GM18951 (cell line): Measurements from ENCODE around the gene KANSL1.

Source experiments
- POLR2A ChIP-seq: IDR thresholded peaks from 4 replicates; pipeline ENCODE4 v1.6.1; 2011; ENCODE audit warnings: mild to moderate bottlenecking; ENCODE audit not compliant: insufficient read length, insufficient read depth; ENCODE audit errors: extremely low read depth
- in situ Hi-C: fragments of 300-500 bp; cut with MboI; formaldehyde crosslinking; loops from one replicate; pipeline ENCODE4 v1.12.0; 2022; ENCODE audit warnings: low sequenced_read_pairs, mixed read lengths, inconsistent platforms; ENCODE audit not compliant: unreplicated experiment

Gene KANSL1

DNA sequence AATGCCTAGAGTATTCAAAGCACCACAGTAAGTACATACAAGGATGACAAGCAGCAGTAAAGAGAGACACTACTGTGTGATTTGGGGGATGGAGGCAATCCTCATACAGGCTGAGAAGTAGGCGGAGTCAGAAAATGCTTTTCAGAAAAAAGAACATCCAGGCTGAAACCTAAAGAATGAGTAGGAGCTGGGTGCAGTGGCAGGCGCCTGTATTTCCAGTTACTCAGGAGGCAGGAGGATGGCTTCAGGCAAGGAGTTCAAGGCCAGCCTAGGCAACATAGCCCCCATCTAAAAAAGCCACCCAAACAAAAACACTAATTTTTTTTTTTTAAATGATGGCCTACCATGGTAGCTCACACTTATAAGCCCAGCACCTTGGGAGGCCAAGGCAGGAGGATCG, 10.3 kb downstream of the KANSL1 start:
- in situ Hi-C loops = loop anchor here (10.0 kb wide), 1 partner anchor 148 kb away; no protein-coding TSS in a partner anchor
- no peak for TF ChIP-seq POLR2A

DNA sequence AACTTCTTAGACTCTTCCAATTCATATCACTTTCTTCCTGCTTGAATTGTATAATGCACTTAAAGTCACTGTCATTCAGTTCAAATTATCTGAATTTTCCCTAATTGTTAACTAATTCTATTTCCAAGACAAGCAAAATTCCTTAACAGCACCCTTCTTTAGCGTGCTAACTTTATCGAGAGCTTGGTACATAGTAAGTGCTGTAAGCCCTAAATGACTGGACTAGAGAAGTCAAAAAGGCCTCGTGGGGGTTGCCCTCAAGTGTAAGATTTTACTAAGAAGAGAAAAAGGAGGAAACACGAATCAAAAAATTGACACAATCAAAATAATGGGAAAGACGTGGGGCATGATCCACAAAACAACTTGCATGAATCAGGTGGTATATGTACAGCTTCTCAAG, 11.3 kb downstream of the KANSL1 start:
- no peak for TF ChIP-seq POLR2A
- in situ Hi-C loops = loop anchor here (10.0 kb wide), 1 partner anchor 147 kb away; no protein-coding TSS in a partner anchor

DNA sequence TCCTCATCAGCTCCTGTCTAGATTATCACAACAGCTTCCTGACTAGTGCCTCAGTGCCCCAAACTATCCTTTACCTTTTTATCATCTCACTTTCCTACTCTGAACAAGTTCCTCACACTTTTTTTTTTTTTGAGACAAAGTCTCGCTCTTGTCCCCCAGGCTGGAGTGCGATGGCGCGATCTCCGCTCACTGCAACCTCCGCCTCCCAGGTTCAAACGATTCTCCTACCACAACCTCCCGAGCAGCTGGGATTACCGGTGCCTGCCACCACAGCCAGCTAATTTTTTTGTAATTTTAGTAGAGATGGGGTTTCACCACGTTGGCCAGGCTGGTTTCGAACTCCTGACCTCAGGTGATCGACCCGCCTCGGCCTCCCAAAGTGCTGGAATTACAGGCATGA, 11.9 kb downstream of the KANSL1 start:
- in situ Hi-C loops = loop anchor here (10.0 kb wide), 1 partner anchor 147 kb away; no protein-coding TSS in a partner anchor

DNA sequence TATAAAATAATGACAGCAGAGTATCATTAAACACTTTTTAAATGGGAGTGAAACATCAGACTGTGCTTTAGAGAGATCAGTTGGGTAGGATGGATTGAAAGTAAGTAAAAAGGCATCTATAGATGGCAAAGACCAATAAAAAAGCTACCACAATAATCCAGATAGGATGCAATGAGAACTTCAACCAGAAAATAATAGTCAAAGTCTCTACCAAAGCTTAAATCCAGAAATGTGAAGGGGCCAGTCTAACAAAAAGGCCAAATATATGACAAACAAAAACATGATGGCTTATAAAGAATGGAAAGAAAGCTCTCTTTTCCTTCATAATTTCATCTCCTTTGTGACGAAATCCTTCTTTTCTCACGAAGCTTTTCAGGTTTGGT, 12.3 kb downstream of the KANSL1 start:
- TF ChIP-seq POLR2A = no peak
- in situ Hi-C loops = loop anchor here (10.0 kb wide), 1 partner anchor 146 kb away; no protein-coding TSS in a partner anchor

DNA sequence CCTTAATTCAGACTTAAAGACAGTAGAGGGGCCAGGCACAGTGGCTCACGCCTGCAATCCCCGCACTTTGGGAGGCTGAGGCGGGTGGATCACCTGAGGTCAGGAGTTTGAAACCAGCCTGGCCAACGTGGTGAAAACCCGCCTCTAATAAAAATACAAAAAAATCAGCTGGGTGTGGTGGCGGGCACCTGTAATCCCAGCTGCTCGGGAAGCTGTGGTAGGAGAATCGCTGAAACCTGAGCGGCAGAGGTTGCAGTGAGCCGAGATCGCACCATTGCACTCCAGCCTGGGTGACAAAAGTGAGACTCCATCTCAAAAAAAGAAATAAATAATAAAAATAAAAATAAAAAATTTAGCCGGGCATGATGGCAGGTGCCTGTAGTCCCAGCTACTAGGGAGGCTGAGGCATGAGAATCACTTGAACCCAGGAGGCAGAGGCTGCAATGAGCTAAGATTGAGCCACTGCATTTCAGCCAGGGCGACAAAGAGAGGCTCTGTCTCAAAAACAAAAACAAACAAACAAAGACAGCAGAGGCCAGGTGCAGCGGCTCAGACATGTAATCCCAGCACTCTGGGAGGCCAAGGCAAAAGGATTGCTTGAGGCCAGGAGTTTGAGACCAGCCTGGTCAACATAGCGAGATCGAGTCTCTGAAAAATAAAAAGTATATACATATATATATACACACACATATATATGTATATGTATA, 12.9 kb downstream of the KANSL1 start:
- in situ Hi-C loops = loop anchor here (10.0 kb wide), 1 partner anchor 146 kb away; no protein-coding TSS in a partner anchor

DNA sequence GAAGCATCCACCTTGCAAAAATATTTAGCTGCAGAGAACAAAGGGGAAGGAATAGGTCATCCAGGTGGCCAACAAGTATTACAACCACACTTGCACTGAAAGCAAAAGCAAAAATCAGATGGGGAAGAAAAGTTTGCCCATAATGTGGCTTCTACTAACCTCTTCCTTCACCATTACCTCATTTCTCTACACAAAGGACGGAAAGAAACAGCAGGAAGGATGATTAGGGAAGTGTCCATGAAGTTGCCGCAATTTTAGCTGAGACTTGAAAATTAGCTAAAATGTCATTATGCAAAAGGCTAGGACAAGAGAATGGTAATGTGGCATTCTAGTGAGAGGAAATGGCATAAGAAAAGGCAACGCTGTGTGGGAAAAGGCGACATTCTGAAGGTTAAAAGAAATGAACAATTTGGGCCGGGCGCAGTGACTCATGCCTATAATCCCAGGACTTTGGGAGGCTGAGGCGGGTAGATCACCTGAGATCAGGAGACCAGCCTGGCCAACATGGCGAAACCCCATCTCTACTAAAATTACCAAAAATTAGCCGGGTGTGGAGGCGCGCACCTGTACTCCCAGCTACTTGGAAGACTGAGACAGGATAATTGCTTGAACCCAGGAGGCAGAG, 13.7 kb downstream of the KANSL1 start:
- TF ChIP-seq POLR2A = no peak
- in situ Hi-C loops = no loop called here

DNA sequence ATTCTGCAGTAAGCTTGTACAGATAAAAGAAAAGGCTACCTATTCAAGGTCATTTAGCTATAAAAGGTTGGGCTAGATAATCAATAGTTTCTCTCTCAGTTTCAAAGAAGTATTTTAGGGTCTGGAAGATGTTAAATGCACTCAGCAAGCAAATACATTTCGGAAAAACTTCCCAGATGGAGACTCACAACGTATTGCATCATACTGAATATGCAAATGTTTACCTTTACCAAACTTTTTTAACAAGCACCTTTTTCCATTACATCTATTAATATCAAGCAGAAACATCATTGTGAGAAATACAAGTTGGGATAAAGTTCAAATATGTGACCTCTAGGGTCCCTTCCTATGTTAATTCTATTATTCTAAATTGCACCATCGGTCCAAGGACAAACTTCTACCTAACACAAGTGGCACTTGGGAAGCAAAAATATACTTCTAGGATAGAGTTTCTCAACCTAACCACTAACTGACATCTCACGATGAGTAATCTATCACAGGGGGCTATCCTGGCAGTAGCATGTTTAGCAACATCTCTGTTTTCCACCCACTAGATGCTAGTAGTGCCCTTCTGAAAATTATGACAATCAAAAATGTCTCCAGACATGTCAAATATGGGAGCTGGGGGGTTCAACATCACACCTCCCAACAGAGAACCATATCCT, 14.5 kb downstream of the KANSL1 start:
- TF ChIP-seq POLR2A = no peak
- in situ Hi-C loops = no loop called here

DNA sequence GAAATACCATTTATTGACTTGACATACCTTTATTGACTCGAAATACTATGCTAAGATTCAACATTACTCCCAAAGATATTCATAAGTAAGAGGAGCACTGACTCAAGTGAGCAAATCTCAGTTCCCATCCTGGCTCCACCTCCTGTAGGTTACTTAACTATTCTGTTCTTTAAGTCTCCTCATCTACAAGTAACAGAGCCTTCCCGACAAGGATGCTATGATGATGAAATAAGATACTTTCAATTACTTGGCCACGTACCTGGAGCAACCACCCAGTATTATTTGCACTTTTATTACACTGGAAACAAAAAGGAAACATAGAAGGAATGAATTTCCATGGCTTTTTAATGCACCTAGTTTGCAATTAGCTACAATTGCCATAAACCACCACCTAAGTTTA, 16.3 kb downstream of the KANSL1 start:
- TF ChIP-seq POLR2A = no peak

DNA sequence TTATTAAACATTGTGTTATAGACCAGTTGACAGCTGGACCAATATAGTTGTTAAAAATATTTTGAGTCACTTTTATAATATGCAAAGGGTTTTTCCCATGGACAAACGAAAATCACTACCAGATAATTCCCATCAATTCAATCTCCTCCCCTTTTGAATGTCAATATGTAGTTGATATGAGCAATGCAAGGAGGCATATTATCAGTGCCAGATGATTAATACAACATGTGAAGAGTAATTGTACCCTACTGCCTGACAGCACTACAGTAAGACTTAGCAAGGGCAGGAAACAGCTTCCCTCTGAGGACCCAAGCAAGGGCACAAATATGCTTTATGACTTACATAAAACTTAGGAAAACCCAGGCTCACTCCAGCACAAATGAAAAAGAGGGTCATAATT, 17.3 kb downstream of the KANSL1 start:
- TF ChIP-seq POLR2A = no peak
- in situ Hi-C loops = no loop called here

More for the DNA sequence above, 16.3 kb downstream of the KANSL1 start:
- in situ Hi-C loops = no loop called here

DNA sequence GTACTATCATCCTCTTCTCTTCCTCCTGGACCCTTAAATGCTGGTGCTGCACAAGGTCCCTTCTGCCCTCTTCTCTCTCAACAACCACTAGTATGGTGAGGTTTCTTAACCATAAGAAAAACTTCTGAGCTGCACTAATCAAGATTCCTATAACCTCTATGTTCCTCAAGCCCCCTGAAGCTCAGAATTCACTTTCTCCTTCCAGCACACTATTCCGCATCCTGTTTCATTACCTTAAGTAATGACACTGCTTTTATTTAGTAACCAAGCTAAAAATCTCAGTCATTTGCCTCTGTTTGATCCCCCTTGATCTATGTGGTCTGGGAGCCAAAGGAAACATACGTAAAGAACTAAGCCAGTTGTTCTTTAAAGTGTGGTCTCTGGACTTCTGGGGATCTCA, 20.1 kb downstream of the KANSL1 start:
- TF ChIP-seq POLR2A = no peak
- in situ Hi-C loops = no loop called here

DNA sequence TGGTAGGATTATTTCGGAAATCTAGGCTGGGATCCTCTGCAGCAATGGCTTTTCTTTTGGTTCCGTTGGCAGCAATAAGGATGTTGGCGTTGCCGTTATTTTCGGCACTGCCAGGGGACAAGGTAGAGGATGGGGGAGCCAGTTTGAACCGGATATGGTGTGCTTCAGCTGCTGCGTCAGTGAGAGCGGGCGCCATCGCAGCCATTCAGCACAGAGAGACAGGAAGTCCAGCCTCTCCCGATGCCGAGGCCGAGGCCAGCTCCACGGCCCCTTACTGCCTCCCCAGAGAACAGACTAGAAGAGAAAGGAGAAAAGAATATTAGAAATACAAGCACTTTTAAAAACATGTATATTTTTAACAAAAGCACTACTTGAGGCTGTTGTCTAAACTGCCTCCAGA, 21.3 kb downstream of the KANSL1 start:
- TF ChIP-seq POLR2A = no peak
- in situ Hi-C loops = no loop called here

DNA sequence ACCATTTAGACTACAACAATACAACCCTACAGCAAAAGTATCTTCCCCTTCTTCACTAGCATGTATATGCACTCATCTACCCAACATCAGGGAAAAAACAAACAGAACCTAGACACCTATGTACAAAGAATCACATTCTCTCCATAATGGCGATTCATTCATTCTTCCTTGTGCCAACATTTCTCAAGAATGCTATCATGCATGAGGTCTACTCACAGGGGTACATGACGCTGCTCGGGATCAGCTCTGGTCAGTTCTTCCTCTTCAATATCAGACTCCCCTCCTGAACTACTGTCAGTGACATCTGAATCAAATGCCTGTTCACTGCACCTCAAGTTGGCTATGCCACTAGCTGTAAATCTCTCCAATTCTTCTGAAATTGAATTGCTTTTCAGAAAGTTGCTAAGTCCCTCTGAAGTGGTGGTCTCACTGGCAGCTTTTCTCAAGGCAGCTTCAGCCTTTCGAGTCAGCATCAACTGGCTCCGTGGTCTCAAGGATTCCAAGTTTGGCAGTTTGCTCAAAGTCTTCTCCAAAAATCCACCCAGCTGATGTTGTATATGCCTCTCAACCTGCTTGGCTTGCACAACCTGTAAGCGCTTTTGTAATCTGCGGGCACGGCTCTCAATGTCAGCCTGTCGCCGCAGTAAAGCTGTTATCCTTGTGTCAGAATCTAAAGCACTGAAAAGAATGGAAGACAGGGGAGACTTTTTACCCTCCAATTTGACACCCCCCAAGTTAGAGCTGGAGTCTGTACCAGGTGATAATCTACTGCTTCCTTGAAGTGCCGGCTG, 22.4 kb downstream of the KANSL1 start:
- in situ Hi-C loops = no loop called here
- no peak for TF ChIP-seq POLR2A
